ENCODE results near the gene BMX. TPM values are rescaled to one million over a fixed set of nuclear protein-coding genes. Genes with fewer than 3 reads are reported as not detected.

BMX gene
- total and polyA plus RNA-seq, 2 donors (not counting 1 experiment from before 2014, with no cell fraction given): not detected

GRCh38 chrX:15567886-15568616 is 67.4 kb downstream of the BMX start:
- POLR2A ChIA-PET: no interaction called here
- Histone ChIP-seq H3K27ac (ENCODE audit: low read length in 2 of 2) (no peak overlapping the region), H3K79me2 (ENCODE audit: control insufficient read depth, insufficient read depth, low read length) (no peaks in the 10 kb centered on the region), H3K27me3 (replicated peaks in 1 of 4; ENCODE audit: control extremely low read depth in 1 of 4, control insufficient read depth in 3 of 4, insufficient read depth in 4 of 4, low read length in 3 of 4) (peaks cover 0 to 6% (median 0%) of the 10 kb centered on the region in 4 experiments), H3K9ac (ENCODE audit: low read length) (no peak overlapping the region), H3K4me2 (replicated peaks; ENCODE audit: low read depth, low read length, poor library complexity, severe bottlenecking) (no peak overlapping the region), H4K20me1 (ENCODE audit: control insufficient read depth, insufficient read depth, low read length, poor library complexity, severe bottlenecking) (no peaks in the 10 kb centered on the region), H3K36me3 (replicated peaks in 1 of 2; ENCODE audit: control extremely low read depth in 1 of 2, control insufficient read depth in 1 of 2, extremely low read depth in 1 of 2, insufficient read depth in 2 of 2, low read length in 1 of 2) (no peaks in the 10 kb centered on the region), H3K4me3 (ENCODE audit: control extremely low read depth in 1 of 5, extremely low read depth in 1 of 5, insufficient read depth in 1 of 5, low read depth in 2 of 5, low read length in 4 of 5) (no peak overlapping the region), H3K9me3 (ENCODE audit: control extremely low read depth in 1 of 3, control insufficient read depth in 2 of 3, insufficient read depth in 1 of 3, low read length in 2 of 3) (no peaks in the 10 kb centered on the region), H3K4me1 (ENCODE audit: control insufficient read depth in 2 of 2, insufficient read depth in 2 of 2, low read length in 2 of 2) (no peaks in the 10 kb centered on the region), H2AFZ (ENCODE audit: insufficient read depth, low read depth, low read length, poor library complexity, severe bottlenecking) (no peak overlapping the region)
- CTCF ChIA-PET: no interaction called here
- intact Hi-C loops (cut with micrococcal nuclease): no loop called here
- no peak for DNase-seq
- Mint-ChIP-seq H3K9me3 (ENCODE audit: insufficient read depth) (no peaks in the 10 kb centered on the region), H3K4me1 (no peaks in the 10 kb centered on the region), H3K27ac (no peak overlapping the region), H3K4me3 (no peak overlapping the region), H3K27me3 (peaks cover 10% of the 10 kb centered on the region)
- no peak for ATAC-seq (ENCODE audit: low read depth)
- TF ChIP-seq CTCF (IDR thresholded peaks at IDR 0.05) (no peak), EZH2 (IDR thresholded peaks at IDR 0.05; ENCODE audit: borderline replicate concordance, insufficient read depth, low read depth, low read length, poor library complexity, severe bottlenecking) (no peak)
- WGBS (ENCODE audit: insufficient coverage): no CpG with 5 or more reads among the region's 7 CpGs

DNA sequence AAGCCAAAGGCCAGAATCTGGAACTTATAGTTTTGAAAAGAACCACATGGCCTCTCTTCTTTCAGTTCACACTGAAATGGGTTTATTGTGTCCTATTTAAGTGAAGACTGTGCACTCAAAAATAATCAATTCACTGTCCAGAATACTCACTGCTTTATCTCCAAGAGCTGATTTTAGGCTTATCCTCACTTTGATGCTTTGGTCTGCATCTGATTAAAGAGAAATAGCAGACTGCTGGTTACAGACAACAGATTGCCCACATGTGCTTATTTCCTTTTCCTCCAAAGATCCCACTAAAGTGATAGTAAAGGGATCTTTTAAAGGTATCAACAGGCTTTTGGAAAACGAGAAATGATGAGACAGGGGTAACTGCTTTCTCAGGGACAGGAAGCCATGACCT is 69.5 kb downstream of the BMX start:
- intact Hi-C loops (cut with micrococcal nuclease): no loop called here
- TF ChIP-seq EZH2 (IDR thresholded peaks at IDR 0.05; ENCODE audit: borderline replicate concordance, insufficient read depth, low read depth, low read length, poor library complexity, severe bottlenecking): no peak
- TF ChIP-seq CTCF (IDR thresholded peaks at IDR 0.05): no peak
- DNase-seq (no peak), ATAC-seq (ENCODE audit: low read depth) (no peak)
- peaks cover 14% of the 10 kb centered on the region for H3K27me3 Mint-ChIP-seq
- no peaks in the 10 kb centered on the region for H3K79me2 ChIP-seq (ENCODE audit: control insufficient read depth, insufficient read depth, low read length)
- peaks cover 0 to 6% (median 0%) of the 10 kb centered on the region in 4 experiments for H3K27me3 ChIP-seq (replicated peaks in 1 of 4; ENCODE audit: control extremely low read depth in 1 of 4, control insufficient read depth in 3 of 4, insufficient read depth in 4 of 4, low read length in 3 of 4)
- CTCF ChIA-PET: no interaction called here
- no CpG with 5 or more reads among the region's 1 CpG for WGBS (ENCODE audit: insufficient coverage)
- no peak overlapping the region for H2AFZ ChIP-seq (ENCODE audit: insufficient read depth, low read depth, low read length, poor library complexity, severe bottlenecking)
- H3K27ac Mint-ChIP-seq: no peak overlapping the region
- no peaks in the 10 kb centered on the region for H3K4me1 Mint-ChIP-seq
- no peak overlapping the region for H3K4me3 ChIP-seq (ENCODE audit: control extremely low read depth in 1 of 5, extremely low read depth in 1 of 5, insufficient read depth in 1 of 5, low read depth in 2 of 5, low read length in 4 of 5)
- no peaks in the 10 kb centered on the region for H3K4me1 ChIP-seq (ENCODE audit: control insufficient read depth in 2 of 2, insufficient read depth in 2 of 2, low read length in 2 of 2)
- no peak overlapping the region for H3K4me3 Mint-ChIP-seq
- no peak overlapping the region for H3K9ac ChIP-seq (ENCODE audit: low read length)
- H3K36me3 ChIP-seq (replicated peaks in 1 of 2; ENCODE audit: control extremely low read depth in 1 of 2, control insufficient read depth in 1 of 2, extremely low read depth in 1 of 2, insufficient read depth in 2 of 2, low read length in 1 of 2): no peaks in the 10 kb centered on the region
- H4K20me1 ChIP-seq (ENCODE audit: control insufficient read depth, insufficient read depth, low read length, poor library complexity, severe bottlenecking): no peaks in the 10 kb centered on the region
- POLR2A ChIA-PET: no interaction called here
- H3K9me3 Mint-ChIP-seq (ENCODE audit: insufficient read depth): no peaks in the 10 kb centered on the region
- H3K9me3 ChIP-seq (ENCODE audit: control extremely low read depth in 1 of 3, control insufficient read depth in 2 of 3, insufficient read depth in 1 of 3, low read length in 2 of 3): no peaks in the 10 kb centered on the region
- no peak overlapping the region for H3K4me2 ChIP-seq (replicated peaks; ENCODE audit: low read depth, low read length, poor library complexity, severe bottlenecking)
- no peak overlapping the region for H3K27ac ChIP-seq (ENCODE audit: low read length in 2 of 2)

Measured in B cell (primary cell).